Ishikawa (cell line): Measurements from ENCODE around the gene TRPM5.

Experiments
- EP300 ChIP-seq: IDR thresholded peaks from 2 replicates; pipeline ENCODE4 v1.6.1; 2012; ENCODE audit warnings: borderline replicate concordance
- MAX ChIP-seq: IDR thresholded peaks from 2 replicates; pipeline ENCODE4 v1.6.1; 2012
- REST ChIP-seq: IDR thresholded peaks from 2 replicates; pipeline ENCODE4 v1.6.1; 2012; ENCODE audit warnings: low read depth, mild to moderate bottlenecking
- TAF1 ChIP-seq: IDR thresholded peaks from 2 replicates; pipeline ENCODE4 v1.6.1; 2012; ENCODE audit warnings: low read depth, mild to moderate bottlenecking
- TCF12 ChIP-seq: IDR thresholded peaks from 2 replicates; pipeline ENCODE4 v1.6.1; 2012; ENCODE audit warnings: low read depth
- YY1 ChIP-seq: IDR thresholded peaks from 2 replicates; pipeline ENCODE4 v1.6.1; 2012; ENCODE audit warnings: low read depth

GRCh38 chr11:2480874-2481220 lies 36.5 kb upstream of the TRPM5 start:
- TF ChIP-seq MAX, result no peak
- TF ChIP-seq YY1, result no peak
- no peak for TF ChIP-seq TAF1
- no peak for TF ChIP-seq REST
- no peak for TF ChIP-seq TCF12
- TF ChIP-seq EP300, result no peak
